Stimulated activated effector memory CD8-positive, alpha-beta T cell treated with anti-CD3 and anti-CD28 coated beads, Interleukin-12 subunit alpha, Interleukin-12 subunit beta, amount 100 ng/mL, for 72 hours (primary cell): ENCODE data around the gene SRC.
A peak's percentile ranks its signal among the peaks of the same experiment; 100 is the strongest.

ENCODE experiments used
- ATAC-seq: fragments of 150-1000 bp; cut with Tn5 transposase; 2 replicates; pipeline ENCODE4 v1.10.0; 2021
- DNase-seq, 2 donors: peaks; one replicate each; pipeline ENCODE4 v3.0.0; 2021 to 2022; ENCODE audit warnings: low spot score in 2 of 2
- H3K27ac Mint-ChIP-seq: one replicate; pipeline ENCODE4 v1.8.0; 2022; ENCODE audit warnings: mild to moderate bottlenecking, mixed read lengths
- H3K36me3 Mint-ChIP-seq: one replicate; pipeline ENCODE4 v1.8.0; 2022; ENCODE audit warnings: mild to moderate bottlenecking, mixed read lengths
- H3K4me1 Mint-ChIP-seq: one replicate; pipeline ENCODE4 v1.8.0; 2022; ENCODE audit warnings: mixed read lengths
- H3K4me3 Mint-ChIP-seq: one replicate; pipeline ENCODE4 v1.8.0; 2022; ENCODE audit warnings: mild to moderate bottlenecking, mixed read lengths
- H3K9me3 Mint-ChIP-seq: one replicate; pipeline ENCODE4 v1.8.0; 2022; ENCODE audit warnings: mixed read lengths

Gene SRC

DNA sequence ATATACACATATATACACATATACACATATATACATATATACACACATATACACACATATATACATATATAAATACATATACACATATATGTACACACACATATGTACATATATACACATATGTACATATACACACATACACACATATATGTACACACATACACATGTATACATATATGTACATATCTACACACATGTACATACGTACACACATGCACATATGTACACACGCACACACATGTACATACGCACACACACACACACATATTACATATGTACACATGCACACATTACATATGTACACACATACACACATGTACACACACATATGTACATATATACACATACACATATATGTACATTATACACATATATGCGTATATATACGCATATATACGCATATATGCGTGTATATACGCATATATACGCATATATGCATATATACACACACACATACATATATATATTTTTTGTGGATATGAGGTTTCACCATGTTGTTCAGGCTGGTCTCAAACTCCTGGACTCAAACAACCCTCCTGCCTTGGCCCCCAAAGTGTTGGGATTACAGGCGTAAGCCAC, 27.2 kb downstream of the SRC start:
- H3K9me3 Mint-ChIP-seq, result no peaks in the 10 kb centered on the region
- no peak for ATAC-seq
- no peak for DNase-seq
- no peak overlapping the region for H3K27ac Mint-ChIP-seq
- peaks cover 4% of the 10 kb centered on the region for H3K36me3 Mint-ChIP-seq
- no peak overlapping the region for H3K4me3 Mint-ChIP-seq
- peaks cover 10% of the 10 kb centered on the region for H3K4me1 Mint-ChIP-seq

GRCh38 chr20:37375227-37375626, 29.3 kb downstream of the SRC start:
- Mint-ChIP-seq H3K36me3 (peaks cover 4% of the 10 kb centered on the region), H3K4me3 (no peak overlapping the region), H3K27ac (peak overlapping the region; percentile 54), H3K4me1 (peaks cover 10% of the 10 kb centered on the region), H3K9me3 (no peaks in the 10 kb centered on the region)
- ATAC-seq, result no peak
- no peak for DNase-seq

GRCh38 chr20:37376324-37376723, 30.4 kb downstream of the SRC start:
- Mint-ChIP-seq H3K9me3 (no peaks in the 10 kb centered on the region), H3K4me1 (peaks cover 10% of the 10 kb centered on the region), H3K36me3 (peaks cover 4% of the 10 kb centered on the region), H3K27ac (no peak overlapping the region), H3K4me3 (no peak overlapping the region)
- DNase-seq (no peak), ATAC-seq (no peak)

- Mint-ChIP-seq H3K36me3 (peaks cover 4% of the 10 kb centered on the region), H3K27ac (peak overlapping the region; percentile 79), H3K4me3 (no peak overlapping the region), H3K9me3 (no peaks in the 10 kb centered on the region), H3K4me1 (peaks cover 10% of the 10 kb centered on the region)
- no peak for ATAC-seq
- no peak for DNase-seq
Measured at GRCh38 chr20:37376791-37377190, 30.9 kb downstream of the SRC start.

GRCh38 chr20:37377346-37378081, 31.6 kb downstream of the SRC start:
- ATAC-seq (peak; percentile 79), DNase-seq (no peak)
- no peaks in the 10 kb centered on the region for H3K9me3 Mint-ChIP-seq
- H3K4me1 Mint-ChIP-seq, result peaks cover 13% of the 10 kb centered on the region
- peak overlapping the region; percentile 79 for H3K27ac Mint-ChIP-seq
- no peak overlapping the region for H3K4me3 Mint-ChIP-seq
- H3K36me3 Mint-ChIP-seq, result peaks cover 4% of the 10 kb centered on the region

DNA sequence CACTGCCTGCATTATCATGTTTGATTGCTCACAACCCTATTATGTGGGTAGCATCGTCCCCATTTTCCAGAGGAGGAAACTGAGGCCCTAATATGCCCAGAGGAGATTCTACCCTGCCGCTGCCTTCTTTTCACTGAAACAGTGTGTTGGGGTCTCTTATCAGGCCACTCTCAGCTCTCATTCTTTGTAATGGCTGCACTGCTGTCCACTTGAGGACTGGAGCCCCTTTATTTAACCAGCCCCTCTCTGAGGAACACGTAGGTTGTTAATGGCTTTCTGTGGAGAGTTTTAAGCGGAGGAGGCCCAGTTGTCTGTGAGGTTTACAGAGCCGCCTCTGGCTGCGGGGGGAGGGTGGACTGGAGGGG, 32.5 kb downstream of the SRC start:
- no peak for ATAC-seq
- H3K4me1 Mint-ChIP-seq, result peaks cover 21% of the 10 kb centered on the region
- no peak overlapping the region for H3K4me3 Mint-ChIP-seq
- no peaks in the 10 kb centered on the region for H3K9me3 Mint-ChIP-seq
- H3K27ac Mint-ChIP-seq, result peak overlapping the region; percentile 54
- DNase-seq, result no peak
- H3K36me3 Mint-ChIP-seq, result peaks cover 4% of the 10 kb centered on the region

GRCh38 chr20:37378785-37379598, 33.1 kb downstream of the SRC start:
- ATAC-seq (no peak), DNase-seq (no peak)
- Mint-ChIP-seq H3K36me3 (peaks cover 4% of the 10 kb centered on the region), H3K4me3 (no peak overlapping the region), H3K27ac (peak overlapping the region; percentile 54), H3K9me3 (no peaks in the 10 kb centered on the region), H3K4me1 (peaks cover 21% of the 10 kb centered on the region)

DNA sequence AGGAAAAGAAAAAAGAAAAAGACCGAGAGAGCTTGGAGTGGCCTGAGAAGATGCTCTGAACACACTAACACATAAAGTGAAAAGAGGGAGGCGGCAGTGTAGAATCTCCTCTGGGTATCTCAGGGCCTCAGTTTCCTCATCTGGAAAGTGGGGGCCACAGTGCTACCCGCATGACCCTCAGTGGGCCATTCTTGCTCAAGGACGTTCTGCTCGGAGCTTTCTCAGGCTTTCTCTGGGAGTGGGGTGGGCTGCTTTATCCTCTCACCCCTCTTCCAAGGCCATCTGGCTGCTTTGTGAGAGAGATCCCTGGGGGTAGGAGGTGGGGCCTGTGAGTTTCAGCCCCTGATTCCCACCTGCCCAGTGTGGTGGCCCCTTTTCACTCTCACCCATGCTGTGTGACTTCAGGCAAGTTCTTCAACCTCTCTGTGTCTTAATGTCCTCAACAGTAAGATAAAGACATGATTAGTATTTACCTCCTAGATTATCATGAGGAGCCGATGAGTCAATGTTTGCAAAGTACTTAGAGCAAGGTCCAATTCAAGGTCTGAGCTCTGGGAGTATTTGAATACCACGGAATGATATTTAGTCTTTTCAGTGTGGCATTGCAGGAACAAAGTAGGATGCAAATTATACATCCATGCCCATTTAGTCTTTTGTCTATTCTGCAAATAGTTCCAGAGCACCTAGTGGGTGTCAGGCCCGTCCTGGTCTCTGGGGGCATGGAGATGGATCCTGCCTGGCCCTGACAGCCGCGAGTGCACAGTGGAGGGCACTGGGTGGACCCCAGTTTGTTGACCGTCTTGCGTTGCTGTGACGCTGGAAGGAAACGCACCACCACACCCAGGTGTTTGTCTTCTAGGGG, 34.3 kb downstream of the SRC start:
- Mint-ChIP-seq H3K36me3 (peaks cover 10% of the 10 kb centered on the region), H3K4me1 (peaks cover 28% of the 10 kb centered on the region), H3K27ac (no peak overlapping the region), H3K4me3 (no peak overlapping the region), H3K9me3 (no peaks in the 10 kb centered on the region)
- DNase-seq (no peak), ATAC-seq (no peak)

- H3K4me3 Mint-ChIP-seq, result no peak overlapping the region
- no peak for ATAC-seq
- peaks cover 29% of the 10 kb centered on the region for H3K4me1 Mint-ChIP-seq
- peaks cover 10% of the 10 kb centered on the region for H3K36me3 Mint-ChIP-seq
- no peaks in the 10 kb centered on the region for H3K9me3 Mint-ChIP-seq
- no peak overlapping the region for H3K27ac Mint-ChIP-seq
- DNase-seq, result no peak
Measured at GRCh38 chr20:37380864-37381579, 35.1 kb downstream of the SRC start.

DNA sequence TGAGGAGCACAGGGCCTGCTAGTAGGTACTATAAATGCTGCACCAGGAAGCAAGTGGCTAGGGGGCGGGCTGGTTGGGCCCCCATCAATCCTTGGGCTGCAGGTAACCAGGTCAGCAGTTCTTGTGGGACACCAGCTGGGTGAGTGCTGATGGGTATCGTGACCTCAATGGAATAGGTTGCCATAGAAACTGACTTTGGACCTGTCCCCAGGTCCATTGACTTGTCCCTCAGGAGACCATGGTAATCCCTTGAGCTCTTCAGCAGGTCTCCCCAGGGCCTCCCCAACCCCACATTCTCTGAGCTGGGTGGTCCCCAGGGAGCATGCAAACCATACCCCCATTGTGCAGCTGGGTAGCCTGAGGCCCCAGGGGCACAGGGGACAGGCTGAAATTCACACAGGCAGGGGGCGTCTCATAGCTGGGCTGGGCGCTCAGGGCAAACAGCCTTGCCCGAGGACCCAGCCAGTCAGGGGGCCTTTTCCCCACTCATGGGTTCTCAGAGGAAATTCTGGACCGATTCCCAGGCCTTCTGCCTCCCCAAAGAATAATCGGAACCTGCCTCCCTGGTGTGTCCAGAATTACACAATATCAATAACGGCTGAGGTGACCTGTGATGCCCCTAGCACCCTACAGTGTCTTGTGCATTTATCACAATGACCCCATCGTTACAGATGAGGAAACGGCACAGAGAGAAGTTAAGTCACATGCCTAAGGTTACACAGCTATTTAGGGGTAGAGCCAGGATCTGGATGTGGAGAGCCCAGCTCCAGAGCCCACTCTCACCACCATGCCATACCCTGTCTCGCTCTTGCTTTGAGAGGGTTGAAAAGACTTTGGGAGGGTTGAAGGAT, 35.9 kb downstream of the SRC start:
- H3K27ac Mint-ChIP-seq, result peak overlapping the region; percentile 67

GRCh38 chr20:37382482-37383120, 36.7 kb downstream of the SRC start:
- H3K27ac Mint-ChIP-seq, result peak overlapping the region; percentile 67
- H3K4me1 Mint-ChIP-seq, result peaks cover 19% of the 10 kb centered on the region
- peak overlapping the region; percentile 74 for H3K4me3 Mint-ChIP-seq
- no peak for DNase-seq
- peaks cover 5% of the 10 kb centered on the region for H3K36me3 Mint-ChIP-seq
- no peaks in the 10 kb centered on the region for H3K9me3 Mint-ChIP-seq
- no peak for ATAC-seq

More for the DNA sequence above, 35.9 kb downstream of the SRC start:
- Mint-ChIP-seq H3K36me3 (peaks cover 10% of the 10 kb centered on the region), H3K4me1 (peaks cover 27% of the 10 kb centered on the region), H3K9me3 (no peaks in the 10 kb centered on the region), H3K4me3 (peak overlapping the region; percentile 30)
- ATAC-seq, result no peak
- no peak for DNase-seq

DNA sequence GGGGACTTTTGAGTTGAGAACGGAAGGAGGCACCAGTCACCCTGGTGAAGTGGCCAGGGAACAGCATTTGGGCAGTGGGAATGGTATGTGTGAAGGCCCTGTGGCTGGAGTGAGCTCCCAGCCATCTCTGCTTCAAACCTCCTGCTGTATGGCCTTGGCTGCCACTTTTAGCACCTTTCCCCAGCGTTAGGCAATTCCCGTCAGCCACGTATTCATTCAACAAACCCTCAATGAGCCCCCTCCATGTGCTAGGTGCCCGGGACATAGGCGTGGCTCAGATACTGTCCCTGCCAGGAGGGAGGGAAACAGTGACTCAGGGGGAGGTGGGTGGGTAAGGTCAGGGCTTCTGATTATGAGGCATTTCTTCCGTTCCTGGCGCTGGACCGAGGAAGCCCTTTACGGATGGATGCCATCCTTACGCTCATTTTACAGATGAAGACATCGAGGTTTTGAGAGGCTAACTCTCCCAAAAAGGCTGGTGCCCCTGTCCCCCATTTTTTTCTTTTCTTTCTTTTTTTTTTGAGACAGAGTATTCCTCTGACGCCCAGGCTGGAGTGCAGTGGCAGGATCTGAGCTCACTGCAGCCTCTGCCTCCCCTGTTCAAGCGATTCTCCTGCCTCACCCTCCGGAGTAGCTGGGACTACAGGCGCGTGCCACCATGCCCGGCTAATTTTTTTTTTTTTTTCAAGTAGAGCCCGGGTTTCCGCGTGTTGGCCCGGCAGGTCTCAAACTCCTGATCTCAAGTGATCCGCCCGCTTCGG, 37.5 kb downstream of the SRC start:
- ATAC-seq (no peak), DNase-seq (no peak)
- peaks cover 5% of the 10 kb centered on the region for H3K36me3 Mint-ChIP-seq
- no peaks in the 10 kb centered on the region for H3K9me3 Mint-ChIP-seq
- H3K4me3 Mint-ChIP-seq, result peak overlapping the region; percentile 74
- H3K27ac Mint-ChIP-seq, result peak overlapping the region; percentile 67
- peaks cover 19% of the 10 kb centered on the region for H3K4me1 Mint-ChIP-seq

- Mint-ChIP-seq H3K36me3 (peaks cover 5% of the 10 kb centered on the region), H3K27ac (peak overlapping the region; percentile 88), H3K9me3 (no peaks in the 10 kb centered on the region), H3K4me3 (peak overlapping the region; percentile 74), H3K4me1 (peaks cover 19% of the 10 kb centered on the region)
- ATAC-seq (peak; percentile 88), DNase-seq (peak; percentile 91 to 94)
Measured at GRCh38 chr20:37384683-37385174, 38.8 kb downstream of the SRC start.
